SKM-1 (cell line): ENCODE measurements around the gene CSRP3.

ENCODE experiments used
- DNase-seq: peaks from one replicate; lab custom pipeline; 2025; ENCODE audit not compliant: unreplicated experiment; lab: John Stamatoyannopoulos, UW

CSRP3 gene

DNA sequence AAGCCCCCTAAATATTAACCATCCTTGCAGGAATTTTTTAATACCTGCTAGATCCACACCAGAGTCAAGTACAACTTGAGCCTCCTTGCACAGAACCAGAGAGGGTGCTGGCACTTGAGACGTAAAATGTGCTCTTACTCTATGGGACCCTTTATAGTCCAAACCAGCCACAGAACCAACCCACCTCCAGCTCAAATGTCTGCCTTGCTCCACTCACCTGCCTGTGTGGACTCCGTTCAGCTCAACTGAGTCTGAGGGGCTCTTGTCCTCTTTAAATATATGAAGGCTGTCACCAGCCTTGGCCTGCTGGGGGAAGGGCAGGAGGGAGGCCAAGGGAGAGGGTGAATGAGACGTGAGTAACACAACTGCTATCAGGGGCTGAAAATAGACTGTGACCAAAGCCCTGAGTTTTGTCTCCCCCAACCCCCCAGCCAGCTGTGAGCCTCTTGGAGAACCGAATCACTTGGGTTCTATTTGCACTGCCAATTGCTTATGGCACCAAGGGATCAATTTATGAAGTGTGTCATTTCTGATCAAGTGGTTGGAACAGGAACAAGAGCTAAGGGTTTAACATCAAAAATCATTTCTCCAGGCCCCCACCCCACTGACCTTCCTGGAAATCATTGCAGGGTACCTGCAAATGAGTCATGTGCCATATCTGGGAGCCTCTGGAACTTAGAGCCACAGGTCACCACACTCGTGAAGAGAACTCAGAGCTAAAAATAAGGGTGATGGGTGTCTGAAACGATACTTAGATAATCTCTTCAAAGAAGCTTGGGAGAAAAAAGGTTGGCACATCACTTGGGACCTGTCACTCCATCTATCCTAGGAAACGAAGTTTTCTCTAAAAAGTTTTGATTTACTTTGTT, at the start of gene CSRP3:
Gene CSRP3, minus strand, starts transcription at position 247 of the 869 bp plus-strand sequence. CDS start 9,535 bp downstream, outside the sequence.
- no peak for DNase-seq

DNA sequence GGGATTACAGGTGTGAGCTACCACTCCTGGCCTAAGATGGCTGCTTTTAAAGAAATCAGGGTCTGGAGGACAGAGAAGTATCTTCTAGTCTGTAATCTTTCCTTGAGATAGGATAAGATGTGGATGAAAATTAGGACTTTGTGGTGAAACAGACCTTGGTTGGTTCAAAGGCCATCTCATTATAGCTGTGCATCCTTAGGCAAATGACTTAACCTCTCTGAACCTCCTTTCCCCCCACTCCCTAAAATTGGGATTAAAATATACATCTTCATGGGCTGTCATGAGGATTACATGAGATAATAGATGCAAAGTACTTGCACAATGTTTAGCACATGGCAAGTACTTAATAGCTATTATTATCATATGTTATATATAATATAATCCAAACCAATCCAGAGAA, 49.8 kb upstream of the CSRP3 start:
- no peak for DNase-seq

DNA sequence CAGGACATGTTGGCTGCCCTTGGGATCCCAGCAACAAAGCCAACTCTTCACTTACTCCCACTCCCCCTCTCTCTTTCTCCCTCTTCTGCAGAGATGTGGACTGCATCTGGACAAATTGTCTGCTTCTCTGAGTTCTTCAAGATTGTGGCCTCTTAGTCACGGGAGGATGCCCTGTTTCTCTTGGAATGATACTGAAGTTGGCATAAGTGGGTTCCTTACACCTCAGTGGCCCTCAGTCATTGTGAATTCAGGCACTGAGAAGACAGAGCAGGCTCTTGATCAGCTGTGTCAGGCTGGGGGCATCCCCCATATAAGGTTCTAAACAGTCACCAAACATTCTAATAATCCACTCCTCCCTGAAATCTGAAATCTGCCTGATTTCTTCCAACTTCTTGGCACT, 45.0 kb upstream of the CSRP3 start:
- no peak for DNase-seq

DNA sequence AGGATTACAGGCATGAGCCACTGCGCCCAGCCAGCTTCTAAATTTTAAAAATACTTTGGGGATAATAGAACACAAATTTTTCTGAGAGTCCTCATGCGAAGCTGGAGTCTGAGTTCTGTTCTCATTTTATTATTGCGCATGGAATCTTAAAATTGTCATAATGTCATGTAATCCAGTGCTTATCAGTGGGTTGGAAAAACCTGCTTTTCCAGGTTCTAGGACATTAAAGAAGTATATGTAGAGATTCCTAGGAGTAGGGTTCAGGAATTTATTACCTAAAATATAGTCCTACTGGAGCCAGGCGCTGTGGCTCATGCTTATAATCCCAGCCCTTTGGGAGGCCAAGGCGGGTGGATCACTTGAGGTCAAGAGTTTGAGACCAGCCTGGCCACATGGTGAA, 43.6 kb upstream of the CSRP3 start:
- DNase-seq, result no peak

DNA sequence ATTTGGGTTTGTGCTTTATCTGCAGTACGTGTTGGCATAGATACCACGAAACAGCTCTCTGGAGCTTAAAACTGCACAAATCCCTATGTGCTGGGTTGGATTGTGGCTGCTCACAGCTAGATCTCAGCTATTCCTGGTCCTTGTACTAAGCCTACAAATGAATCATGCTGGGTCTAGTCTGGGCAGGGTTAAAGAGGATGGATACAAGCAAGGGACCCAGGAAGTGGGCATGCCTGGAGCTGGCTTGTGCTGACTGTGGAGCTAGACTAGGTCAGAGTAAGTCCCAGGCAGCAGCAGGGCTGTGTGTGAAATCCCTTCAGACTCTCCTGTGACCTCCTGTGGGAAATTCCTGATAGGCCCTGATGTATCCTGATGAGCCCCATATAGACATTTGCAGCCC, 42.8 kb upstream of the CSRP3 start:
- DNase-seq, result no peak

DNA sequence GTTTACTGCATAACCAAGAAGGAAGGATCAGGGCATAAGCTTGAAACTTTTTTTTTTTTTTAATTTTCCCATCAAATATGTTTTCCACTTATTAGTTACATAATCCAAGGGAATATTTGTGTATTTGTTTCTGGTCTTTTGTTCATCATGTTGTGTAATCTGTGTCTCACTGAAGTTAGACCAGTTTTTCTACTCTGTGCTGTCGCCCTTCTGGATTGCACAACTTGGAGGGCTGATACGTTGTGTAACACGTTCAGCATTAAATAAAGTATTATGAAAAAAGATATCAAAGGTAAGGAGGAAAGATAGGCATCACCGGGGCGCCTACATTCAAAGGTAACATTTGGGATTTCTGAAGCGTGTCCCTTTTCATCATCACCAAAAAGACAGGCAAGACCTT, 42.3 kb upstream of the CSRP3 start:
- no peak for DNase-seq

DNA sequence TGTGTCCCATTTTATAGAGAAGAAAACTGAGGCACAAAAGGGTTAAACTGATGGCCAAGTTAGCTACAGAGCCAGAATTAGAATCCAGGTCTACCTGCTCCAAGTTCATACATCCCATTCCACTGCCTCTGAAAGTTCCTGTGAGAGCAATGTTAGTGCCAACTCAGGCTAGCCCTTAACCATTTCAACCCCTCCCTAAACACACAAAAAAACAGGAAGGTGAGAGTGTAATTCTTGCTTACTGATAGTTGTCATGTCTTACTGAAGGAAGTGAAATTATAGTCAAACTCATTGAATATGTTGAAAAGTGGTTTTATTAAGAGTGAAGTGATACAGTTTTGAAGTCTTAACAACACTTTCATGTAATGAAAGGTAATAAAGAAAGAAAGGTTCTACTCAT, 41.8 kb upstream of the CSRP3 start:
- DNase-seq, result no peak

DNA sequence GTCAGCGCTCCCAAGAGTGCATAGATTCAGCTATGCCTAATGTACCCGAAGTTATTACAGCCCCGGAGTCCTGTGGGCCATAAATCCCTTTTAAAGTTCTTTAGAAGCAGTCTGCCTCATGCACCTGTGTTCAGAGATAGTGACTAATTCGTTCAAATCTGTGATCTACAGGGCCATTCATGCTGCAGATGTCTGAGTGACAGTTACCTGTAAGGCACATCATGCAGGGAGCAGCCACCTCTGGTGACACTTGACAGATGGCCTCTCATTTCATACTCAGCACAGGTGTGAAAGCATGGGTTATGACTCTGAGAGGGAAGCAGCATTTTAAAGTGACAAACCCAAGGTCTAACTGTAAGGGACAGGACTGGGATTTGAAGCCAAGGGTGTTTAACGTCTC, 41.4 kb upstream of the CSRP3 start:
- no peak for DNase-seq

DNA sequence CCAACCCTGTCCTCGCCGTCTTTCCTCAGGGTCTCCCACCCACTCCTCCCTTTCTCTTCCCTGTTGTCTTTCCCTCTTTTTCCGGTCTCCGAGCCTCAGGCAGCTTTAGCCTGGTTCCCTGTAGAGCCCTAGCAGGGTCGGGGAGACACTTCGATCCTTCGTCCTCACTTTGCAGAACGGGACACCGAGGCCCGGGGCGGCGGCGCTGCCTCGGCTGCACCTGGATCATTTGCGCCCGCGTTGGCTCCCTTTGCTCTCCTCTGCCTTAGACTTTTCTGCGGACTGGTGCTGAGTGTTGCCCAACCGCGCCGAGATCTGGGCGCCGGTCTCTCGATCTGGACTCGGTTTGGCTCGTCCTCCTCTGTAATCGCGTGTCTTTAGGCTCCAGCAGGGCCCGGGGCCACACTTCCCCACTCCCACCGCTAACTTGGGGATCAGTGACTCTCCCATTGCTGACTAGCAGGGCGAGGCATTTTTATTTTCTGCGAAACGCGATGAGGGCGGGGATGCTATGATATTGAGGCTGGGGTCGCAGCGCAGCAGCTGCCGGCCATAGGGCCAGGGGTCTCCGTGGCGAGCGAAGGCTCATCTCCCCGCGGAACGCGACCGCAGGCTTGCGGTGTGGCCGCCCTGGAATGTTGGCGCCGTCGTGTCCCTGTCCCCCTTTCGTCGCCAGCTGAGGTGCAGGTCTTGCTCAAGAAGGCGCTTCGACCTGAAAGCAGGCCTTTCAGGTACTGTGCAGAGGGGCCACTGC, 40.6 kb upstream of the CSRP3 start:
- no peak for DNase-seq

DNA sequence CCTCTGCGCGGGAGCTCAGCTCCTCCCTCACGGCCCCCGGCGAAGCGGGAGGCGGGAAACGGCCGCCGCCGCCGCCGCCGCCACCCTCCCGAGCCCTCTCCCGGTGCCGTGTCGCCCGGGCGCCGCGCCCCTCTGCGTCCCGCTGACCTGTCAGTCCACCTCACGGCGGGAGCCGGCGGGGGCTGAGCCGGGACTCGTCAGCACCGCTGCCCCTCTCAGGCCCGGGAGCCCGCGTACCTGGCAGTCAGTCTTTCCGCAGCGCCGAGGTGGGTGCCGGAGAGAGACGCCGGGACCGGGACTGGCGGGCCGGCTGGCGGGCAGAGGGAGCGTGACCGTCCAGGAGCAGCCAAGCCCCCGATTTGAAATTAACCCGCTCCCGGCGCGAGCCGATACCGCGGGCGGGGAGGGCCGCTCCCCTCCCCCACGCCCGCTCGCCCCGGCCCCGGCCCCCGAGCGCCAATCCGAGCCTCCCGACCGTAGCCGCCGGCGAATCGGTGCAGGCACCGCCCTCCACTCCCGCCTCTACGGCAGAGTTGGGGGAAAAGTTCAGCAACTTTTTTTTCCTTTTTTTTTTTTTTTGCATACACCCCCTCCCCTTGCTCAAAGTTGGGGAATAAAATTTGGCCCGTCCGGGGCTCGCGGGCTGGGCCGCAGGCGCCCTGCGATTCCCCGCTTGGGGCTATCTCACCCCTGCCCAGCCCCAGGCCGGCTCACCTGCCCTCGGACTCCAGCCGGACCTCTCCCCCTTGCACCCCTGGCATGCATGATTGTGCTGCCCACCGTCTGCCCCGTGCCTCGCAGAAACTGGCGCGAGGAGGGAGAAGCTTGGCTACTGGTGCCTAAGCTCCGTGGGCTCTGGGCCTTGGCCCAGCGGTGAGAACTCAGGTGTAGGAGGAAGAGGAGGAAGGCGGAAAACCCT, 39.7 kb upstream of the CSRP3 start:
- no peak for DNase-seq

DNA sequence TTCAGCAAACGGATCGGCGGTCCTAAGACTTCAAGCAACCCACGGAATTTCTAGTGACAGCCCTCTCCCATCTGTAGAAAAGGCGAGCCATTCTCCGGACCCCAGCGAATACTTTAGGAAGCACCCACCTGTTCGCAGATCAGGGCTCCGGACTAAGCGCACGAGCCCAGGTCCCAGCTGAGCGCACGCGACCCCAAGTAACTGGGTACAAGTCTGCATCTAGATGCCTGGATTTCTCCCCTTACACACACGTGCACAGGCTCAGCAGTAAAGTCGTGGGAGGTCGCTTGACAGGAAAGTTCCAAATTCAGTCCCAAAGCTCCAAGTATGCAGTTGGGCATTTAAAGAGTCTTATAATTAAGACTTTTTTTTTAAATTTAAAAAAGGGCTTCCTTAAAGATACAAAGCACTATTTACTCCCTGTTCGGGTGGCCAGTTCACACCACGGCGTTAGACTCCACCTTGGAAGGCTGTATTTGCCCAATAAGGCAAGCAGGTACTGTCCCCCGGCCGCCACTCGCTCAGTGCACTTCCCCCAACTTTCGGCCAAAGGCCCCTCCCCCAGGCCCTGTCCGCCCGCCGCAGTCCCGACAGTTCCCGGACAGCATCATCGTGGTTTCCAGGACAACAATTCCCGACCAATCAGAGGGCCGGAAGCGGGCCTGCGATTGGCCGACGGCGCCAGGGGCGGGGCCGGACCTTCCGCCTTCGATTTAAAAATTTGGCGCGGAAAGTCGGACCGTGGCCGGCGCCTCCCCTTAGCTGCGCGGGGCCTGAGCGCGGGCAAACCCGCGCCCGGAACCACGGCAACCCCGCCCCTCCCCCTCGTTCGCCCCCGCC, 38.9 kb upstream of the CSRP3 start, which contains the start of gene E2F8:
Gene E2F8, minus strand, starts transcription at position 526 of the 840 bp plus-strand sequence. CDS start 824 bp downstream, outside the sequence.
- peak; percentile 93 for DNase-seq

DNA sequence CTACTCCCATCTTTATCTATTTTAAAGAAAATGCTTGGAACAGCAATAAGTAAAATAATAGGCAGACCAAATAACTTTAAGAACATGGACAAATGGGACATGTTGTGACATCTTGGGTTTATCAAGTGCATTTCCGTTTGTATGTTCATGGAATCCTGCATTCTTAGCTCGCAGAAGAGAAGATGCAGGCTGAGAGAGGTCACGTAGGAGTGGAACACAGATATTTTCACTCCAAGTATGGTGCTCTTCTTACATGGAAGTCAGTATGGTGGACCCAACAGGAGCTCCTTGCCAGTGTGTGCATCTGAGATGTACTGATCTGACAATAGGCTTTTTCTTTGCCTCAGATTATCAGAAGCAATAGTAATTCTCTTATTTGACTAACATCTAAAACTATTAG, 37.3 kb upstream of the CSRP3 start:
- no peak for DNase-seq

DNA sequence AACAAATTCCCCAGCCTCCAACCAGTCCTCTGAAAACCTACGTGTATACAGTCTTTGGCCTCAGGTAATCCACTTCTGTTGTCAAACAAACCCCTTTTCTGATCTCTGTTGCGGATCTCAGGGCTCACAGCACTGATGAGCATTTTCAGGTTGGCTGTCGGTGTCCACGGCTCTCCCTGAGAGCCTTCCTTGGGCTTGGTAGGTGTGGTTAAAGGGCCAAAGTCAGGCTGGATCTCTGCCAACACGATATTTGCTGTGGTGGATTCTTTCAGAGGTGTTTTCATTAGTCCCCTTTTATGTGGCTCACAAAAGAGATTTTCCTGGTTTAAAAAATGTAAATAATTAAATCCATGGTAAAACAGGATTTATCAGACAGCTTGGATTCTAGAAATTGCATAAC, 36.0 kb upstream of the CSRP3 start:
- DNase-seq, result no peak

DNA sequence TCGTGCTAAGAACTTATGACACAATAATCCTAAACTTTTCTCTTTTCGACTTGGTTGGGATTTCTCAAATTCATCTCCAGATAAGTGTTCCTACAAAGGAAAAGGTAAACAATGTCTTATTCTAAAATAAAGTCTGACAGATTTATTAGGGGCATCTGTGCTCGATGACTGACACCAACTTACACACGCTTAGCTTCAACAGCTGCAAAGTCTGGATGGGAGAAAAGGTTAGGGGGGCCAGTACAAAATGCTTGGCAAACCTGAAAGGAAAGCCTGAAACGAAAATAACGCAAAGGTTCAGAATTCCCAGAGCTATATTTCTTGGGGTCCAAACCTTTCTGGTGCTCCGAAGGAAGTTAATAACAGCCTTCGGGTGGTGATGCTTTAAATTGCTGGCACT, 35.6 kb upstream of the CSRP3 start:
- DNase-seq, result no peak

DNA sequence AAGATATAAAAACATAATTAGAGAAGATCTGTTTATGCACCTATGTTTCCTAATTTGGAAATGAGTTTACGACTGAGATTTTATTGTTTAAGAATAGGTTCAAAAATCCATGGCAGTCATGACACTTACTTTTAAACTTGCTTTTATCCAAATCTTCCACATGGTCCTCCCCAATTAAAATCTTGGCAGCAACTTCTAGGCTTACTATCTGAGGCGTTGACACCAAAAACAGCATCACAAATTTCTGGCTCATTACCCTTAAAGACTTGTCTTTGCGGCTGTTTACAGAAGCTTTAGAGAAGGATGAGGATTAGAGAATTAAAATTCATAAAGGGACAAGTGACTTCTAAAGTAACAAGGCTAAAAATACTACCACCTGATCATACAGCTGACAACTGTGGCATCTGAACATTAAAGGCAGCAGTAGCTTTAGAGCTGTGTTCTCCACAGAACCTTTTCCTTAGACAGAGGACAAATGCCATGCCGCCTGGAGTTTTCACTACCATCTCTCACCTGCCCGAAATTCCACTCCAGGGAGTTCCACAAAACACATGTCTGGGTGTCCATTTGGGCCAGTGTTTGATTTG, 32.5 kb upstream of the CSRP3 start:
- DNase-seq, result no peak

DNA sequence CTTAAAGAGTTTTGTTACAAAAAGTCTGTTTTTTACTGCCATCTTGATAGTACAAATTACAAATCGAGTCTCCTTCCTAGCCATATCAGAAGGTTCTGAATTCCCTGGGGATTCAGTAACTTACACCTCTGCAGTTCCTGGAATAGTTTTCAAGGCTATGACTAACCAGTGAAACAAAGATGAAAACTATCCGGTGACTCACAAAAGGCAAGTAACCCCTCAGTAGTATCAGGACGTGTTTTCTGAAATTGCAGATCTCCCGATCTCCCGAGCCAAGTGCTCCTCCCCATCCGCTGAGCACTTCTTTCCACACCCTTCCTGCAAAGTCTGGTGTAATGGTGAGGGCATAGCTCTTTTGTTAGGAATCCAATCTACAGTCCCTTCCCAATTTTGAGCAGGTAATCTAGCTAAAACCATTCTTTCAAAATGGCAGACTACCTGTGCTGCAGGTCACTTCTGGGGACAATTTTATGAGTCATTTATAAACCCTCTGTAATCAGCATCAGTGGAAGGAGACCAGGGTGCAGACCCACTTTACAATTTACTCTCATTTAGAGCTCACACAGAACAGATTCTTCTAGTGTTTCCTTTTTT, 31.2 kb upstream of the CSRP3 start:
- no peak for DNase-seq

DNA sequence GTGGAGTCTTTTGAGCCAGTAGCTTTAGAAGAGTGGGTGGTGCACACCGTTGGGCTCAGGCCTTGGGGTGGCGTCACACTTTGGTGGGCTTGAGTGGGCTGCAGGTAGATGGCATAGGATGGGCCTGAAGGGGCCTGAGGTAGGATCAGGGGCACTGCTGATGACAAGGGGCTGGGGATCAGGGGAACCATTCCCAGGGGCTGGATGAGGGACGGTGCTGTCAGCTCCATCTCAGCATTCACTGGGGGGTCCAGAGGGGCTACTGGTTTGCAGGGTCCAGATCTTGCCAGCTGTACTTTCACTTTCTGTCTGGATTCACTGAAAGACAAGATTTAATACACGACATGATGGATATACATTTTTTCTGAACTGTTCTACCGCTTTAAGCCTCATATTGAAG, 27.9 kb upstream of the CSRP3 start:
- no peak for DNase-seq

DNA sequence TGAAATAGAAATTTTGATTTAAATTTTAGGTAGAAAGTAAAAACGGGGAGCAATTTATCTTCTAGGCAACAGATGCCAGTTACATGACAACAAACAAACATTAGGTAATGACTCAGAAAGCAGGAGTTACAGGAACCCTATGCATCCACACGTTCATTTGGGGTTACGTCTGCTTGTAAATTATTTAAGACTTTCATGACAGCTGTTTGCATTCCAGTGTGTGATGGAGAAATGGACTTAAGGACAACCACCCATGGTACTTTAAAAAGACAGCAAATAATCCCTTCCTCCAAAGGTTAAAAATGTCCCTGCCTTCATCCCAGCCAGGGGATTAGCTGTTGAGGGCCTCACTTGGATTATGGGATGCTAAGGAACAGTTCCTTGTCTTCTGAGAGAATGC, 27.2 kb upstream of the CSRP3 start:
- DNase-seq, result no peak

DNA sequence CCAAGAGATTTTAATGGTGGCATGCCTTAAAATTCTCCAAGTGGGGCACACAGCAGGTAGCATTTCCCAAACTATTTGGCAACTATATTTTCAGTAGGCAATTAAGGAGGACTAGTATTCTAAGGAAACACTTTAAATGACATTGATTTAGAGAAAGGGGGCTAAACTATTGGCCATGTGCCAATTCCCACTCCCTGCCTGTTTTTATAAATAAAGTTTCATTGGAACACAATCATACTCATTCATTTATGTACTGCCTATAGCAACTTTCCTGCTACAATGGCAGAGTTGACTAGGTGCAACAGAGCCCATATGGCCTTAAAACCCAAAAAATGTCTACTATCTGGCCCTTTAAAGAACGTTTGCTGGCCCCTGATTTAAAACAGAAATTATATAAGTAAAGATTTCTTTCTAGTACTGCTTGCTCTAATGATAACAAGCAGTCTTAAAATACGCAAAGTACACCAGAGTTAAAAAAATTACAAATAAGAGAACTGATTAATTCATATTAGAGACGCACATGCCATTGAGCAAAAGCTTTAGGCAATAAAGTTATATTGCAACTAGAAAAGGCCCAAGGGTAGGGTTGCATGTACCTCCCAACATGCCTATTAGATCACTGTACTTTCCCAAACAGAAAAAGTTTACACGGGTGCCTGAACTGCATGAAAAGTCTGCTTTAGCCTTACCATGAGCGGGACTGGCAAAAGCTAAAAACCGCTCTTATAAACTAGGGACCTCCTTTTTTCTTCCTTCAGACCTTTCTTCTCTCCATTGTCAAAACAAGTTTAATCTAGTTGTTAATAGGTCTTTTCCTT, 24.8 kb upstream of the CSRP3 start:
- DNase-seq, result no peak
